HL-60 (cell line): ENCODE measurements around the gene LRRC3.

Experiments
- CTCF ChIP-seq: IDR thresholded peaks from one replicate; pipeline ENCODE4 v1.5.1; 2011; ENCODE audit warnings: low read length, control low read depth, inconsistent platforms; ENCODE audit not compliant: insufficient read depth
- GABPA ChIP-seq: IDR thresholded peaks from 2 replicates; pipeline ENCODE4 v1.6.1; 2012; ENCODE audit warnings: low read depth
- POLR2AphosphoS5 ChIP-seq: IDR thresholded peaks from 2 replicates; pipeline ENCODE4 v1.6.1; 2012; ENCODE audit warnings: low read depth
- REST ChIP-seq: IDR thresholded peaks from 2 replicates; pipeline ENCODE4 v1.6.1; 2012; ENCODE audit warnings: low read depth; ENCODE audit not compliant: insufficient replicate concordance
- SPI1 ChIP-seq: IDR thresholded peaks from 2 replicates; pipeline ENCODE4 v1.6.1; 2012; ENCODE audit warnings: low read depth, mild to moderate bottlenecking, borderline replicate concordance

- TF ChIP-seq GABPA (no peak), CTCF (no peak), POLR2AphosphoS5 (no peak), SPI1 (no peak), REST (no peak)
Measured at GRCh38 chr21:44453120-44453519, 2.2 kb upstream of the LRRC3 start.
